Occipital lobe (tissue), 2 donors: ENCODE measurements around the gene VCY. TPM values are rescaled to one million over a fixed set of nuclear protein-coding genes. Genes with fewer than 3 reads are reported as not detected.
"Not testable (repeated sequence)": the region's sequence is repeated elsewhere in the genome, so short reads cannot be mapped to it uniquely, and the experiment has no call there.

ENCODE experiments used
- DNase-seq: peaks from one replicate; lab custom pipeline; 2025; lab: John Stamatoyannopoulos, UW
- total RNA-seq: library from RNA; depleted of rRNA; stranded (reverse); fragments of >200 nt; gene quantifications from one replicate; pipeline ENCODE4 v1.2.3, GENCODE V29; 2014

Gene VCY
- total RNA-seq, result not detected

- not testable (repeated sequence) for DNase-seq
Observed at GRCh38 chrY:13986373-13986772, at the start of gene VCY. VCY (minus strand) TSS chrY:13986473; CDS start chrY:13986440, 33 bp downstream.

DNA sequence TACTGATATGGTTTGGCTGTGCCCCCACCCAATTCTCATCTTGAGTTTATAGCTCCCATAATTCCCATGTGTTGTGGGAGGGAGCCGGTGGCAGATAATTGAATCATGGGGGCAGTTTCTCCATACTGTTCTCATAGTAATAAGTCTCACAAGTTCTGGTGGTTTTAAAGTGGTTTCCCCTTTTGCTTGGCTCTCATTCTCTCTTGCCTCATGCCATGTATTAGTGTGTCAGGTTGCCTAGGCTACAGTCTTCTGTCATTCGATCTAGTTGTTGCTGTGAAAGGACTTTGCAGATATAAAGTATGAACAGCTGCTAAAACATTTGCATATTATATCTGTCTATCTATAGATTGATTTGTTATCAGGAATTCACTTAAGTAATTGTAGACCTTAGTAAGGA is 44.1 kb upstream of the VCY start:
- DNase-seq, result not testable (repeated sequence)

DNA sequence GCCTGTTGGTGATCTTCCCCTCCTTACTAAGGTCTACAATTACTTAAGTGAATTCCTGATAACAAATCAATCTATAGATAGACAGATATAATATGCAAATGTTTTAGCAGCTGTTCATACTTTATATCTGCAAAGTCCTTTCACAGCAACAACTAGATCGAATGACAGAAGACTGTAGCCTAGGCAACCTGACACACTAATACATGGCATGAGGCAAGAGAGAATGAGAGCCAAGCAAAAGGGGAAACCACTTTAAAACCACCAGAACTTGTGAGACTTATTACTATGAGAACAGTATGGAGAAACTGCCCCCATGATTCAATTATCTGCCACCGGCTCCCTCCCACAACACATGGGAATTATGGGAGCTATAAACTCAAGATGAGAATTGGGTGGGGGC is 25.6 kb upstream of the VCY start:
- not testable (repeated sequence) for DNase-seq

GRCh38 chrY:13942406-13942805 is 43.9 kb downstream of the VCY start:
- not testable (repeated sequence) for DNase-seq

Other genes with a start within 250 kb of the VCY start
- not detected for gene VCY1B, start 69.8 kb upstream of the VCY start, total RNA-seq